NCI-H2196 treated with DMSO at 0.1 percent for 48 hours (cell line): ENCODE data around the gene UIMC1.

Source experiments
- DNase-seq: peaks from one replicate; lab custom pipeline; 2025; ENCODE audit not compliant: unreplicated experiment; lab: John Stamatoyannopoulos, UW

The UIMC1 gene

GRCh38 chr5:176886336-176887251 is 120.0 kb downstream of the UIMC1 start:
- DNase-seq = no peak

GRCh38 chr5:176884571-176884890 is 122.0 kb downstream of the UIMC1 start:
- no peak for DNase-seq

- DNase-seq = no peak
These were observed 122.6 kb downstream of the UIMC1 start for GRCh38 chr5:176883700-176884570.

- no peak for DNase-seq
These were observed 124.0 kb downstream of the UIMC1 start for GRCh38 chr5:176882567-176882903.

GRCh38 chr5:176881816-176882566 is 124.6 kb downstream of the UIMC1 start:
- DNase-seq = no peak

- DNase-seq = no peak
These were observed 125.4 kb downstream of the UIMC1 start for GRCh38 chr5:176881021-176881749.

GRCh38 chr5:176880366-176881020 is 126.1 kb downstream of the UIMC1 start:
- no peak for DNase-seq

- no peak for DNase-seq
These were observed 126.8 kb downstream of the UIMC1 start for GRCh38 chr5:176879663-176880361.

- no peak for DNase-seq
These were observed 127.5 kb downstream of the UIMC1 start for GRCh38 chr5:176878906-176879662.

GRCh38 chr5:176878463-176878862 is 128.1 kb downstream of the UIMC1 start:
- DNase-seq = no peak

- no peak for DNase-seq
These were observed 128.7 kb downstream of the UIMC1 start for GRCh38 chr5:176877793-176878331.

- no peak for DNase-seq
These were observed 129.8 kb downstream of the UIMC1 start for GRCh38 chr5:176876506-176877431.

GRCh38 chr5:176875783-176876505 is 130.6 kb downstream of the UIMC1 start:
- no peak for DNase-seq

- DNase-seq = no peak
These were observed 131.5 kb downstream of the UIMC1 start for GRCh38 chr5:176875014-176875550.

GRCh38 chr5:176874198-176874780 is 132.3 kb downstream of the UIMC1 start:
- no peak for DNase-seq

- DNase-seq = no peak
These were observed 132.9 kb downstream of the UIMC1 start for GRCh38 chr5:176873541-176874172.
